DND-41 (cell line): Measurements from ENCODE around the gene NCAPG.
"Not testable (repeated sequence)": the region's sequence is repeated elsewhere in the genome, so short reads cannot be mapped to it uniquely, and the experiment has no call there.

ENCODE experiments used
- ATAC-seq: fragments of 200-7000 bp; cut with Tn5 transposase; 3 replicates; pipeline ENCODE4 v1.9.1; 2021; ENCODE audit warnings: low read depth; ENCODE audit not compliant: insufficient read depth
- DNase-seq: peaks from one replicate; pipeline ENCODE4 v3.0.0-alpha.2; 2020
- H2AFZ ChIP-seq: 2 replicates; pipeline ENCODE4 v1.6.0; 2012; ENCODE audit warnings: low read depth, low read length
- H3K27ac ChIP-seq: 2 replicates; pipeline ENCODE4 v1.5.1; 2012; ENCODE audit warnings: low read length, inconsistent platforms
- H3K27me3 ChIP-seq: fragments of 200-600 bp; sonication (generic); 2 replicates; pipeline ENCODE4 v1.6.0; 2012; ENCODE audit warnings: low read length, mild to moderate bottlenecking, inconsistent platforms; ENCODE audit not compliant: insufficient read depth, poor library complexity
- H3K36me3 ChIP-seq: 2 replicates; pipeline ENCODE4 v1.5.1; 2012; ENCODE audit warnings: low read length, inconsistent platforms; ENCODE audit not compliant: insufficient read depth
- H3K4me1 ChIP-seq: 2 replicates; pipeline ENCODE4 v1.5.1; 2012; ENCODE audit warnings: mild to moderate bottlenecking, low read length; ENCODE audit not compliant: insufficient read depth
- H3K4me2 ChIP-seq: 2 replicates; pipeline ENCODE4 v1.6.0; 2012; ENCODE audit warnings: mild to moderate bottlenecking, moderate library complexity, low read length, inconsistent platforms; ENCODE audit not compliant: insufficient read depth
- H3K4me3 ChIP-seq, 2 experiments: fragments of 200-600 bp in 1 of 2; shearing (Covaris generic) in 1 of 2; 2 replicates each; pipeline ENCODE4 v1.5.1; 2012 to 2016; ENCODE audit warnings: inconsistent platforms in 2 of 2, low read length in 2 of 2, mild to moderate bottlenecking in 2 of 2, low read depth in 1 of 2, moderate library complexity in 1 of 2
- H3K79me2 ChIP-seq: 2 replicates; pipeline ENCODE4 v1.6.0; 2012; ENCODE audit warnings: low read length, inconsistent platforms; ENCODE audit not compliant: insufficient read depth
- H3K9ac ChIP-seq: 2 replicates; pipeline ENCODE4 v1.6.0; 2012; ENCODE audit warnings: low read depth, mild to moderate bottlenecking, inconsistent platforms, low read length, moderate library complexity
- H3K9me3 ChIP-seq: 2 replicates; pipeline ENCODE4 v1.5.1; 2012; ENCODE audit warnings: low read length, moderate library complexity, mild to moderate bottlenecking, inconsistent platforms; ENCODE audit not compliant: insufficient read depth, severe bottlenecking
- H4K20me1 ChIP-seq: 2 replicates; pipeline ENCODE4 v1.6.0; 2012; ENCODE audit warnings: low read length; ENCODE audit not compliant: insufficient read depth
- EZH2 ChIP-seq: IDR thresholded peaks from 3 replicates; pipeline ENCODE4 v1.6.1; 2012; ENCODE audit warnings: borderline replicate concordance, low read depth, mild to moderate bottlenecking, moderate library complexity, low read length, inconsistent platforms; ENCODE audit not compliant: severe bottlenecking
- TF ChIP-seq, protein P1 (sequence below): IDR thresholded peaks from 2 replicates; pipeline ENCODE4 v1.5.1; 2012; ENCODE audit warnings: borderline replicate concordance, low read length, moderate library complexity, mild to moderate bottlenecking; ENCODE audit not compliant: poor library complexity, severe bottlenecking; ENCODE audit errors: extremely low read depth

NCAPG gene

DNA sequence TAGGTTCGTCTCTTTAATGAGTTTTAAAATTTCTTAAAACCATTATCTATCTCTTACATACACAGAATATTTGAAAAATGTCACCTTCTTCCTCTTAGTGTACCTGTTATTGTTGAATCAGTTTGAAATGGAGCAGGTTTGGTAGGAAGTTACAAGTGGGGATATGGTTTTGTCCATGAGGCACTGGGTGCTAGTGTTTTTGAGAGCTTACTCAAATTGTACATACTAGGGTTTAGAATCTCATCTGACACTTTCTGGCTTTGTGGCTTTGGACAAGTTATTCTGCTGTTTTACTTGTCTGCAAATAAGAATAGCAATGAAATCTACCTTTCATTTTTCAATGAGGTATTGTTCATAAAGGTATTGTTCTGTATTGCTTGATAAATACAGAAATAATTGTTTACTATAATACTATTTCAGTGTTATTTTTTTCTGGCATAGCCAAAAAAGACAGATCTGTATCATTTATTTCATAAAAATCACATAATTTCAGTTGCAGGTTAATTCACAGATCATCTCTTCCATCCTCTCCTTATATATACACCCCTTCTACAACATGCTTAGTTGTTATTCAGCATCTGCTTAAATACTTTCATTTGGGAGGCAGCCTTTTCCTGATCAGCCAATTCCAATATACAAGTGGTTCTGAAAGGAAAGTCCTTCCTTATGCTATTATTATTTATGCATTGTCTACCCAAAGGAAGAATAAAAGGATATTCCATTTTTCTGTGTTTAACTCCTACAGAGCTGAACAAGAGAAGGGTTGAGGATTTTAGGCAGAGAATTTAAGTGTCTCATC lies 13.3 kb downstream of the NCAPG start:
- DNase-seq (no peak), ATAC-seq (no peak)
- H3K4me3 ChIP-seq, result no peak overlapping the region
- TF ChIP-seq, protein P1, sequence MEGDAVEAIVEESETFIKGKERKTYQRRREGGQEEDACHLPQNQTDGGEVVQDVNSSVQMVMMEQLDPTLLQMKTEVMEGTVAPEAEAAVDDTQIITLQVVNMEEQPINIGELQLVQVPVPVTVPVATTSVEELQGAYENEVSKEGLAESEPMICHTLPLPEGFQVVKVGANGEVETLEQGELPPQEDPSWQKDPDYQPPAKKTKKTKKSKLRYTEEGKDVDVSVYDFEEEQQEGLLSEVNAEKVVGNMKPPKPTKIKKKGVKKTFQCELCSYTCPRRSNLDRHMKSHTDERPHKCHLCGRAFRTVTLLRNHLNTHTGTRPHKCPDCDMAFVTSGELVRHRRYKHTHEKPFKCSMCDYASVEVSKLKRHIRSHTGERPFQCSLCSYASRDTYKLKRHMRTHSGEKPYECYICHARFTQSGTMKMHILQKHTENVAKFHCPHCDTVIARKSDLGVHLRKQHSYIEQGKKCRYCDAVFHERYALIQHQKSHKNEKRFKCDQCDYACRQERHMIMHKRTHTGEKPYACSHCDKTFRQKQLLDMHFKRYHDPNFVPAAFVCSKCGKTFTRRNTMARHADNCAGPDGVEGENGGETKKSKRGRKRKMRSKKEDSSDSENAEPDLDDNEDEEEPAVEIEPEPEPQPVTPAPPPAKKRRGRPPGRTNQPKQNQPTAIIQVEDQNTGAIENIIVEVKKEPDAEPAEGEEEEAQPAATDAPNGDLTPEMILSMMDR, result no peak
- no peak for TF ChIP-seq EZH2
- H3K27ac ChIP-seq, result no peak overlapping the region
- H3K27me3 ChIP-seq, result no peaks in the 10 kb centered on the region
- 0 out of 2 replicates have a peak, but pooled peaks cover 3% of the 10 kb centered on the region for H3K4me1 ChIP-seq
- H3K4me2 ChIP-seq, result no peak overlapping the region
- H3K9ac ChIP-seq, result no peak overlapping the region
- H4K20me1 ChIP-seq, result peaks cover 6% of the 10 kb centered on the region; the same call in 1 of the 2 replicates
- H3K79me2 ChIP-seq, result peaks cover 85% of the 10 kb centered on the region
- H3K9me3 ChIP-seq, result no peaks in the 10 kb centered on the region
- H3K36me3 ChIP-seq, result peaks cover 96% of the 10 kb centered on the region
- no peak overlapping the region for H2AFZ ChIP-seq

DNA sequence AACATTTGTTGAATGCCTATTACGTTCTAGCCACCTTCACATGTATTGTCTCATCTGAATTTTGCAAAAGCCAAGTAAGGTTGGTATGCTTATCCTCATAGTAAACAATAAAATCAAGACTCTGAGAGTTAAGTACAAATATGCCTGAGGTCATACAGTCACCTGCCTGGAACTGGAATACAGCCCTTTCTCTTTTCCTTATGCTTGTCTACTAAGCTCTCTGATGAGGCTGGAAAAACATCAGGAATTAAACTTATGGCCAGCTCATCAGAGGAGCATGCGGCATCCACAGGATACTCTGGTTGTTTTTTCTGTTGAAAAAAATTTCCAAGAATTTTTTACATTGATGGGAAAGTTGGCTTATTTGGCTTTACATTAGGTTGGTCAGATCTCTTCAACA lies 35.5 kb downstream of the NCAPG start:
- Histone ChIP-seq H3K27ac (no peak overlapping the region), H3K79me2 (no peaks in the 10 kb centered on the region), H3K9me3 (peaks cover 8% of the 10 kb centered on the region), H2AFZ (no peak overlapping the region), H3K4me2 (no peak overlapping the region), H3K4me1 (no peaks in the 10 kb centered on the region), H3K4me3 (no peak overlapping the region), H3K27me3 (no peaks in the 10 kb centered on the region), H4K20me1 (0 out of 2 replicates have a peak, but pooled peaks cover 3% of the 10 kb centered on the region), H3K9ac (no peak overlapping the region), H3K36me3 (peaks cover 61% of the 10 kb centered on the region)
- DNase-seq, result no peak
- TF ChIP-seq, protein P1, result no peak
- TF ChIP-seq EZH2, result no peak
- ATAC-seq, result 0 out of 3 replicates have a peak, but pooled peaks have one; percentile 9

DNA sequence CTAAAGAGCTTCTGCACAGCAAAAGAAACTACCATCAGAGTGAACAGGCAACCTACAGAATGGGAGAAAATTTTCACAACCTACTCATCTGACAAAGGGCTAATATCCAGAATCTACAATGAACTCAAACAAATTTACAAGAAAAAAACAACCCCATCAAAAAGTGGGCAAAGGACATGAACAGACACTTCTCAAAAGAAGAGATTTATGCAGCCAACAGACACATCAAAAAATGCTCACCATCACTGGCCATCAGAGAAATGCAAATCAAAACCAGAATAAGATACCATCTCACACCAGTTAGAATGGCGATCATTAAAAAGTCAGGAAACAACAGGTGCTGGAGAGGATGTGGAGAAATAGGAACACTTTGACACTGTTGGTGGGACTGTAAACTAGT lies 39.5 kb downstream of the NCAPG start:
- H3K4me1 ChIP-seq, H4K20me1 ChIP-seq, DNase-seq, H3K4me3 ChIP-seq, H3K79me2 ChIP-seq, H3K4me2 ChIP-seq, H2AFZ ChIP-seq, H3K9me3 ChIP-seq, H3K27ac ChIP-seq, H3K27me3 ChIP-seq, ATAC-seq, H3K9ac ChIP-seq: not testable (repeated sequence)
- peaks cover 20% of the 10 kb centered on the region for H3K36me3 ChIP-seq

DNA sequence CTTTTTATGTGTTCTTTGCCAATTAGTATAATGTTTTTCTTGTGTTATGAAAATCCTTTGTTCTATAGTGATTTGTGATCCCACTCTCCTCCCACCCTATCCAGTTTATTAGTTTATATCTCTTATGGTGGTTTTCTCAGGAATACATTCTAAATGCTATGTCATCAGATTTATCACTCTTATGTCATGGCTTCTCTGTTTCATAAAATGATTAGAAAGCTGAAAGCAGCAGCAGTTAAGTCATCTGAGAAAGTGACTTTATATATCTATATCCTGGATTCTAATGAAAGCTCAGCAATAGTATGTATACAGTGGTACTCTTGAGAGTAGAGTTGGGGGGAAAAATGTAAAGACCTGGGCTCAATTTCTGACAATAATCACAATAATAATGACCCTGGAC lies 41.2 kb downstream of the NCAPG start:
- TF ChIP-seq, protein P1, result no peak
- no peak for TF ChIP-seq EZH2
- Histone ChIP-seq H3K36me3 (peaks cover 4% of the 10 kb centered on the region; the same call in 1 of the 2 replicates), H3K4me3 (no peak overlapping the region), H3K4me2 (no peak overlapping the region), H3K27ac (no peak overlapping the region), H3K79me2 (no peaks in the 10 kb centered on the region), H2AFZ (no peak overlapping the region), H3K9me3 (peaks cover 8% of the 10 kb centered on the region), H4K20me1 (no peaks in the 10 kb centered on the region), H3K4me1 (no peaks in the 10 kb centered on the region), H3K27me3 (no peaks in the 10 kb centered on the region), H3K9ac (no peak overlapping the region)
- ATAC-seq (no peak), DNase-seq (no peak)
